ENCODE data around the gene MAST1. TPM values are rescaled to one million over a fixed set of nuclear protein-coding genes. Genes with fewer than 3 reads are reported as not detected.

Gene MAST1
- total RNA-seq, 6 experiments from 2014 or later = 0.09 to 0.34 (median 0.26) TPM; not detected in 3

DNA sequence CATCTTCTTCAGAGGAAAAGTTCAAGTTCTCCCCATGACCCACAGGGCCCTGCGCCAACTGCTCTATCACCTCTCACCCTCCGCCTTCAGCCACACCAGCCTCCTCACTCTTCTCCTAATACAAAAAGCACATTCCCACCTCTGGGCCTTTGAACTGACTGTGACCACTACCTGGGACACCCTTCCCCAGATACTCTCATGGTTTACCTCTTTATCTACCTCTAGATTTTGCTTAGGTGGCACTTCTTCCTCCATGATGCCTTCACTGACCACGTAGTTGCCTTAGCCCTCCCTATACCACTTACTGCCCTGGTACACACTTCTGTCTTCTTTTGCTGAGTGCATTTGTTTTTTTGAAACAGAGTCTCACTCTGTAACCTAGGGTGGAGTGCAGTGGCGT, 84.6 kb downstream of the MAST1 start:
- TF ChIP-seq CTCF (IDR thresholded peaks at IDR 0.05) = no peak
- Mint-ChIP-seq H3K4me1 (ENCODE audit: low read depth) (no peaks in the 10 kb centered on the region), H3K36me3 (ENCODE audit: low read depth) (peaks cover 19% of the 10 kb centered on the region), H3K27me3 (ENCODE audit: insufficient read depth) (peaks cover 7% of the 10 kb centered on the region), H3K9me3 (no peaks in the 10 kb centered on the region), H3K27ac (no peak overlapping the region), H3K4me3 (no peak overlapping the region)
- no peak for DNase-seq

Small RNA genes within 50 kb of the gene (microRNA-seq; reads per million reads assigned to microRNA genes)
- gene MIR5695 = not detected
- gene MIR6794 = not detected

Other genes starting within 250 kb of the MAST1 start
- 1 to 10 TPM; 5.4 to 9.2 (median 7.8) TPM for gene ZNF490, start 227.7 kb upstream of the MAST1 start, total RNA-seq (2021; fragmentation: NEBNext Ultra II Directional; extraction: Animal tissue kit (Norgen Biotek cat#: 25700))
- 10 to 100 TPM; 18.3 to 21.9 (median 19.0) TPM for gene ZNF791, start 227.6 kb upstream of the MAST1 start, total RNA-seq (2021; fragmentation: NEBNext Ultra II Directional; extraction: Animal tissue kit (Norgen Biotek cat#: 25700))
- gene MAN2B1, start 171.8 kb upstream of the MAST1 start, total RNA-seq (2021; fragmentation: NEBNext Ultra II Directional; extraction: Animal tissue kit (Norgen Biotek cat#: 25700)) = 10 to 100 TPM; 49.9 to 69.9 (median 65.2) TPM
- gene WDR83, start 171.7 kb upstream of the MAST1 start, total RNA-seq (2021; fragmentation: NEBNext Ultra II Directional; extraction: Animal tissue kit (Norgen Biotek cat#: 25700)) = 10 to 100 TPM in 3 of 6 experiments, 1 to 10 TPM in 3; 8.6 to 13.3 (median 9.9) TPM
- 10 to 100 TPM; 53.3 to 69.2 (median 59.6) TPM for gene DHPS, start 156.6 kb upstream of the MAST1 start, total RNA-seq (2021; fragmentation: NEBNext Ultra II Directional; extraction: Animal tissue kit (Norgen Biotek cat#: 25700))
- not detected for gene GNG14, start 150.5 kb upstream of the MAST1 start, total RNA-seq (2021; fragmentation: NEBNext Ultra II Directional; extraction: Animal tissue kit (Norgen Biotek cat#: 25700))
- 1 to 10 TPM; 4.5 to 7.1 (median 5.4) TPM for gene FBXW9, start 141.9 kb upstream of the MAST1 start, total RNA-seq (2021; fragmentation: NEBNext Ultra II Directional; extraction: Animal tissue kit (Norgen Biotek cat#: 25700))
- gene TNPO2, start 114.6 kb upstream of the MAST1 start, total RNA-seq (2021; fragmentation: NEBNext Ultra II Directional; extraction: Animal tissue kit (Norgen Biotek cat#: 25700)) = 10 to 100 TPM; 56.8 to 78.7 (median 66.0) TPM
- 100 to 1,000 TPM; 147 to 189 (median 176) TPM for gene TRIR, start 103.8 kb upstream of the MAST1 start, total RNA-seq (2021; fragmentation: NEBNext Ultra II Directional; extraction: Animal tissue kit (Norgen Biotek cat#: 25700))
- 100 to 1,000 TPM in 5 of 6 experiments, 10 to 100 TPM in 1; 97.0 to 116 (median 107) TPM for gene GET3, start 101.0 kb upstream of the MAST1 start, total RNA-seq (2021; fragmentation: NEBNext Ultra II Directional; extraction: Animal tissue kit (Norgen Biotek cat#: 25700))
- not detected for gene BEST2, start 86.7 kb upstream of the MAST1 start, total RNA-seq (2021; fragmentation: NEBNext Ultra II Directional; extraction: Animal tissue kit (Norgen Biotek cat#: 25700))
- 10 to 100 TPM; 10.5 to 13.8 (median 11.5) TPM for gene HOOK2, start 63.0 kb upstream of the MAST1 start, total RNA-seq (2021; fragmentation: NEBNext Ultra II Directional; extraction: Animal tissue kit (Norgen Biotek cat#: 25700))
- gene JUNB, start 47.0 kb upstream of the MAST1 start, total RNA-seq (2021; fragmentation: NEBNext Ultra II Directional; extraction: Animal tissue kit (Norgen Biotek cat#: 25700)) = 10 to 100 TPM; 52.1 to 89.2 (median 83.8) TPM
- gene PRDX2, start 36.7 kb upstream of the MAST1 start, total RNA-seq (2021; fragmentation: NEBNext Ultra II Directional; extraction: Animal tissue kit (Norgen Biotek cat#: 25700)) = 100 to 1,000 TPM; 214 to 269 (median 229) TPM
- gene THSD8, start 36.4 kb upstream of the MAST1 start, total RNA-seq (2021; fragmentation: NEBNext Ultra II Directional; extraction: Animal tissue kit (Norgen Biotek cat#: 25700)) = 10 to 100 TPM; 14.1 to 30.3 (median 25.6) TPM
- 10 to 100 TPM; 17.9 to 43.2 (median 37.7) TPM for gene RNASEH2A, start 31.9 kb upstream of the MAST1 start, total RNA-seq (2021; fragmentation: NEBNext Ultra II Directional; extraction: Animal tissue kit (Norgen Biotek cat#: 25700))
- gene RTBDN, start 3.9 kb upstream of the MAST1 start, total RNA-seq (2021; fragmentation: NEBNext Ultra II Directional; extraction: Animal tissue kit (Norgen Biotek cat#: 25700)) = not detected
- 10 to 100 TPM; 26.0 to 33.5 (median 28.4) TPM for gene DNASE2, start 42.9 kb downstream of the MAST1 start, total RNA-seq (2021; fragmentation: NEBNext Ultra II Directional; extraction: Animal tissue kit (Norgen Biotek cat#: 25700))
- not detected for gene KLF1, start 48.7 kb downstream of the MAST1 start, total RNA-seq (2021; fragmentation: NEBNext Ultra II Directional; extraction: Animal tissue kit (Norgen Biotek cat#: 25700))
- gene GCDH, start 52.6 kb downstream of the MAST1 start, total RNA-seq (2021; fragmentation: NEBNext Ultra II Directional; extraction: Animal tissue kit (Norgen Biotek cat#: 25700)) = 10 to 100 TPM; 20.6 to 24.6 (median 21.1) TPM
- gene SYCE2, start 80.8 kb downstream of the MAST1 start, total RNA-seq (2021; fragmentation: NEBNext Ultra II Directional; extraction: Animal tissue kit (Norgen Biotek cat#: 25700)) = 1 to 10 TPM in 3 of 6 experiments, under 1 TPM in 3; 0.28 to 1.7 (median 0.91) TPM
- gene FARSA, start 95.2 kb downstream of the MAST1 start, total RNA-seq (2021; fragmentation: NEBNext Ultra II Directional; extraction: Animal tissue kit (Norgen Biotek cat#: 25700)) = 100 to 1,000 TPM in 1 of 6 experiments, 10 to 100 TPM in 5; 87.8 to 101 (median 90.4) TPM
- 1,000 to 10,000 TPM; 1,716 to 2,461 (median 2,371) TPM for gene CALR, start 100.1 kb downstream of the MAST1 start, total RNA-seq (2021; fragmentation: NEBNext Ultra II Directional; extraction: Animal tissue kit (Norgen Biotek cat#: 25700))
- 100 to 1,000 TPM; 108 to 140 (median 129) TPM for gene RAD23A, start 107.3 kb downstream of the MAST1 start, total RNA-seq (2021; fragmentation: NEBNext Ultra II Directional; extraction: Animal tissue kit (Norgen Biotek cat#: 25700))
- gene GADD45GIP1, start 118.7 kb downstream of the MAST1 start, total RNA-seq (2021; fragmentation: NEBNext Ultra II Directional; extraction: Animal tissue kit (Norgen Biotek cat#: 25700)) = 10 to 100 TPM; 34.3 to 54.3 (median 46.9) TPM
- not detected for gene DAND5, start 131.1 kb downstream of the MAST1 start, total RNA-seq (2021; fragmentation: NEBNext Ultra II Directional; extraction: Animal tissue kit (Norgen Biotek cat#: 25700))
- 100 to 1,000 TPM; 129 to 161 (median 142) TPM for gene NFIX, start 157.0 kb downstream of the MAST1 start, total RNA-seq (2021; fragmentation: NEBNext Ultra II Directional; extraction: Animal tissue kit (Norgen Biotek cat#: 25700))